Metanephros (tissue), 1 donor: Measurements from ENCODE around the gene ZNF502. TPM values are rescaled to one million over a fixed set of nuclear protein-coding genes. Genes with fewer than 3 reads are reported as not detected.

Source experiments
- total RNA-seq: library from RNA; depleted of rRNA; stranded (reverse); fragments of >200 nt; gene quantifications from one replicate; pipeline ENCODE4 v1.2.3, GENCODE V29; 2014

Gene ZNF502
- 8.0 TPM for total RNA-seq

GRCh38 chr3:44712455-44713075, at the start of gene ZNF502:
TSS of gene ZNF502 (plus strand) at chr3:44712660. CDS start at chr3:44720262, 7,602 bp downstream.

GRCh38 chr3:44729384-44729910, 17.0 kb downstream of the ZNF502 start, which contains the start of gene ZNF501:
TSS of gene ZNF501 (plus strand) at chr3:44729635. CDS start at chr3:44734422, 4,787 bp downstream.

GRCh38 chr3:44761424-44762169, 49.1 kb downstream of the ZNF502 start, which contains the start of the genes KIAA1143 and KIF15:
TSS of gene KIAA1143 (minus strand) at chr3:44761619. CDS start at chr3:44761602, 17 bp downstream.
TSS of gene KIF15 (plus strand) at chr3:44761794. CDS start at chr3:44761866, 72 bp downstream.

Other genes with a start within 250 kb of the ZNF502 start
- gene ZNF445, start 235.0 kb upstream of the ZNF502 start, total RNA-seq, result 23.6 TPM
- gene ZKSCAN7, start 157.5 kb upstream of the ZNF502 start, total RNA-seq, result 16.3 TPM
- 8.2 TPM for gene ZNF660, start 127.7 kb upstream of the ZNF502 start, total RNA-seq
- gene ZNF197, start 87.6 kb upstream of the ZNF502 start, total RNA-seq, result 27.3 TPM
- 9.9 TPM for gene ZNF35, start 63.9 kb upstream of the ZNF502 start, total RNA-seq
- 9.2 TPM for gene ZNF501, start 17.0 kb downstream of the ZNF502 start, total RNA-seq
- gene KIAA1143, start 49.0 kb downstream of the ZNF502 start, total RNA-seq, result 25.5 TPM
- gene KIF15, start 49.1 kb downstream of the ZNF502 start, total RNA-seq, result 6.4 TPM
- 11.8 TPM for gene TMEM42, start 149.3 kb downstream of the ZNF502 start, total RNA-seq
- gene TGM4, start 161.9 kb downstream of the ZNF502 start, total RNA-seq, result not detected